Chondrocyte (in vitro differentiated cells): Measurements from ENCODE around the gene TTLL10. TPM values are rescaled to one million over a fixed set of nuclear protein-coding genes. Genes with fewer than 3 reads are reported as not detected.

Experiments
- DNase-seq: peaks from one replicate; pipeline ENCODE4 v3.0.0; 2021; ENCODE audit warnings: mixed read lengths, low spot score
- H3K27ac Mint-ChIP-seq: one replicate; pipeline ENCODE4 v1.8.0; 2021; ENCODE audit warnings: mild to moderate bottlenecking, moderate library complexity, mixed read lengths; ENCODE audit not compliant: unreplicated experiment
- H3K27me3 Mint-ChIP-seq: 2 replicates; pipeline ENCODE4 v1.8.0; 2021; ENCODE audit warnings: low read depth, mixed read lengths
- H3K36me3 Mint-ChIP-seq: 2 replicates; pipeline ENCODE4 v1.8.0; 2021; ENCODE audit warnings: low read depth, mixed read lengths
- H3K4me1 Mint-ChIP-seq: 2 replicates; pipeline ENCODE4 v1.8.0; 2021; ENCODE audit warnings: low read depth, mild to moderate bottlenecking, mixed read lengths
- H3K4me3 Mint-ChIP-seq: one replicate; pipeline ENCODE4 v1.8.0; 2021; ENCODE audit warnings: mild to moderate bottlenecking, moderate library complexity, mixed read lengths; ENCODE audit not compliant: unreplicated experiment
- H3K9me3 Mint-ChIP-seq: 2 replicates; pipeline ENCODE4 v1.8.0; 2021; ENCODE audit warnings: low read depth, mixed read lengths
- total RNA-seq: library from RNA; stranded (reverse); gene quantifications from 3 replicates; pipeline ENCODE4 v1.2.1, GENCODE V29; 2021
- TF ChIP-seq, protein P1 (sequence below): fragments of 200-600 bp; sonication (generic); IDR thresholded peaks from 2 replicates; pipeline ENCODE4 v1.5.0; 2021; ENCODE audit warnings: antibody characterized with exemption, mild to moderate bottlenecking, moderate library complexity

TTLL10 gene
- total RNA-seq, 1 donor from 2014 or later: not detected

DNA sequence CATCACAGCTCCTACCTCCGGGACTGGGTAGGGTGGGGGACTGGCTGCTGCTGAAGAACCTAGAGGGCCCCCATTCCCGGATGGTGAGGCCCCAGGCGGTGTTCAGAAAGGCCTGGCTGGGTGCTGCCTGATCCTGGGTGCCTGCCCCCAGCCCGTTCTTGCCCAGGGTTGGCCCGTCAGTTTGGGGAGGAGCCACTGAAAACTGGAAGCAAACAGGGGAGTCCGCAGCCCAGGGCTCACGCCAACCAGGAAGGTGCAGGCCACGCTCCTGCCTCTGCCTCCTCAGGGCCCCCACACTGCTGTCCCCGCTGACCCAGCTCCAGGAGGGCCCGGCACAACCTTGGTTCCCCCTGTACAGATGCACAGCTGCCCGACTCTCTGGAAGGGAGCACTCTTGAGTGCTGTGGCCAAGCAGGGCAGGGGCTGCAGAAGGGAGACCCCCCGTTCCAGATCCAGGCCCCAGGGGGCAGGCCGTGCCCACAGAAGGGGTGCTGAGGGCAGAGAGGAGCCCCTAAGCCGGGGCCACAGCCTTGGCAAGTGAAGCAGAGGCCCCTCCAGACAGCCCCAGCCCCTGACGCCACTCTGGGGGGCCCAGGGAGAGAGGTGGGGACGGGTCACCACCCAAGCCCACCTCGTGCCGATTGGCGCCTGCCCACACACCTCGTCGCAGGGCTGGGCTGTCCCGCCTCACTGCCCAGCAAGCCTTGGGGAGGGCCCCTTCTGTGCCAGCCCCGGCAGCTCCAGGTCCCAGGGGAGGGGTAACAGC is 67.3 kb downstream of the TTLL10 start:
- H3K4me3 Mint-ChIP-seq: no peak overlapping the region
- DNase-seq: no peak
- TF ChIP-seq, protein P1, sequence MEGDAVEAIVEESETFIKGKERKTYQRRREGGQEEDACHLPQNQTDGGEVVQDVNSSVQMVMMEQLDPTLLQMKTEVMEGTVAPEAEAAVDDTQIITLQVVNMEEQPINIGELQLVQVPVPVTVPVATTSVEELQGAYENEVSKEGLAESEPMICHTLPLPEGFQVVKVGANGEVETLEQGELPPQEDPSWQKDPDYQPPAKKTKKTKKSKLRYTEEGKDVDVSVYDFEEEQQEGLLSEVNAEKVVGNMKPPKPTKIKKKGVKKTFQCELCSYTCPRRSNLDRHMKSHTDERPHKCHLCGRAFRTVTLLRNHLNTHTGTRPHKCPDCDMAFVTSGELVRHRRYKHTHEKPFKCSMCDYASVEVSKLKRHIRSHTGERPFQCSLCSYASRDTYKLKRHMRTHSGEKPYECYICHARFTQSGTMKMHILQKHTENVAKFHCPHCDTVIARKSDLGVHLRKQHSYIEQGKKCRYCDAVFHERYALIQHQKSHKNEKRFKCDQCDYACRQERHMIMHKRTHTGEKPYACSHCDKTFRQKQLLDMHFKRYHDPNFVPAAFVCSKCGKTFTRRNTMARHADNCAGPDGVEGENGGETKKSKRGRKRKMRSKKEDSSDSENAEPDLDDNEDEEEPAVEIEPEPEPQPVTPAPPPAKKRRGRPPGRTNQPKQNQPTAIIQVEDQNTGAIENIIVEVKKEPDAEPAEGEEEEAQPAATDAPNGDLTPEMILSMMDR: no peak
- peaks cover 8% of the 10 kb centered on the region for H3K4me1 Mint-ChIP-seq
- no peaks in the 10 kb centered on the region for H3K27me3 Mint-ChIP-seq
- no peak overlapping the region for H3K27ac Mint-ChIP-seq
- H3K9me3 Mint-ChIP-seq: no peaks in the 10 kb centered on the region
- no peaks in the 10 kb centered on the region for H3K36me3 Mint-ChIP-seq

DNA sequence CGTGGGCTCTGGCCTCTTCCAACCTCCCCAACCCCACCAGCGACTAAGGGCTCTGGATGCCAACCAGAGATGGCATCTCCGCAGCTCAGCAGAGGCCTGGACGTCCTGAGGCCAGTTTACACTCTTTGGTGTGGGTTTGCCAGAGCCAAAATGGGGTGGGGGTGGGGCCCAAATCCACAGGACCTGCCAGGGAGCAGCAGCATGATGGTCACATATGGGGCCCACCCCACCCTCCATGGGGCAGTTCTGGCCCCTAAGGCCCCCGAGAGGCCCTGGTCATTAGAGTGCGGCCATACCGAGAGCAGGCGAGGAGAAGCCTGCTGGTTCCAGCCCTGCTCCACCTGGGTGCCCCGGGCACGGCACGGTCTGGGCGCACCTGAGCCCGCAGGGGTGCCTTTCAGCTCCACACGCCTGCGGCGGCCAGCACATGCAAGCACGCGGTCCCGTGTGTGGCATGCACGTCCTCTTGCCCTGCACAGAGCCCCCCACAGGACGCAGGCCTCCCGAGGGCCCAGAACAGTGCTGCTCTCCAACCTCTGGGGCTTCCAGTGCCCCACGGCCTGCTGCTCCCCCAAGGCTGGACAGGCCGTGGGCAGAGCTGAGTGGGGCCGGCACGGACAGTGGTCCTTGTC is 68.0 kb downstream of the TTLL10 start:
- H3K36me3 Mint-ChIP-seq: no peaks in the 10 kb centered on the region
- H3K27me3 Mint-ChIP-seq: no peaks in the 10 kb centered on the region
- TF ChIP-seq, protein P1: no peak
- H3K4me3 Mint-ChIP-seq: no peak overlapping the region
- no peak for DNase-seq
- H3K9me3 Mint-ChIP-seq: no peaks in the 10 kb centered on the region
- H3K4me1 Mint-ChIP-seq: peaks cover 8% of the 10 kb centered on the region
- H3K27ac Mint-ChIP-seq: no peak overlapping the region

DNA sequence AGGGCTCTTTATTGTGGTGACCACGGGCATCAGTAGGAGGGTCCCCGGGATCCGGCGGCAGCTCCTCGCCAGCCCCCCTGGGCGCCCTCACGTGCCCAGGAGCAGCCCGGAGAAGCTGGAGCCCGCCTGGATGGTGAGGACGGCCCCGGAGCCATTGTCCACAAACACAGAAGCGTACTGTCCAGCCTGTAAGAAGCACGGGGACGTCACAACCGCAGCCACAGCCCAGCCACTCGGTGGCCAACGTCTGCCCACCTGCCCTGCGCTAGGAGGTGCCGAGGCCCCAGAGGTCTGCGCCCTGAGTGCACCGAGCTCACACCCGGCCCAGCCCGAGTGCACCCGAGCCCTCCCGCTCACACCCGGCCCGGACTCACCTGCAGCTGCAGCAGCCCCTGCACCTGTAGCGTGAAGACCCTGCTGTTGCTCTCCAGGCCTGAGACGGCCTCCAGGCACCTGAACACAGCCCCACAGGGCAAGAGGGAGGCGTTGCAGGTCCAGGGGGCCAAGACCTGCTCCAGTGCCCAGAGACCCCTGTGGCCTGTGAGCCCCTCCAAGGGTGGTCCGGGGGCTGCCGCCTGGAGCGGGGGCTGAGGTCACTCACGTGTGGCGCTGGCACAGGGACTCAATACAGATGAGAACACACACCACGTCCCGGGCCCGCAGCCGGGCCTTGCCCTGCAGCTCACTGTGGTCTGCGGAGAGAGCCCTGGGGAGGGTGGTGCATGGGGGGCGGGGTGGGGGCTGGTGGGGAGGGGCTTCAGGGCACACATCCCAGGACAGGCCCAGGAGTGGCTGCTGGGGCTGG is 69.0 kb downstream of the TTLL10 start:
- Mint-ChIP-seq H3K4me1 (peaks cover 4% of the 10 kb centered on the region), H3K9me3 (no peaks in the 10 kb centered on the region), H3K36me3 (no peaks in the 10 kb centered on the region), H3K27me3 (no peaks in the 10 kb centered on the region), H3K27ac (no peak overlapping the region), H3K4me3 (no peak overlapping the region)
- TF ChIP-seq, protein P1: no peak
- DNase-seq: no peak

GRCh38 chr1:1243266-1243660 is 69.6 kb downstream of the TTLL10 start:
- DNase-seq: no peak
- Mint-ChIP-seq H3K4me3 (no peak overlapping the region), H3K4me1 (peaks cover 3% of the 10 kb centered on the region), H3K36me3 (no peaks in the 10 kb centered on the region), H3K27ac (no peak overlapping the region), H3K9me3 (no peaks in the 10 kb centered on the region), H3K27me3 (no peaks in the 10 kb centered on the region)
- TF ChIP-seq, protein P1: no peak

DNA sequence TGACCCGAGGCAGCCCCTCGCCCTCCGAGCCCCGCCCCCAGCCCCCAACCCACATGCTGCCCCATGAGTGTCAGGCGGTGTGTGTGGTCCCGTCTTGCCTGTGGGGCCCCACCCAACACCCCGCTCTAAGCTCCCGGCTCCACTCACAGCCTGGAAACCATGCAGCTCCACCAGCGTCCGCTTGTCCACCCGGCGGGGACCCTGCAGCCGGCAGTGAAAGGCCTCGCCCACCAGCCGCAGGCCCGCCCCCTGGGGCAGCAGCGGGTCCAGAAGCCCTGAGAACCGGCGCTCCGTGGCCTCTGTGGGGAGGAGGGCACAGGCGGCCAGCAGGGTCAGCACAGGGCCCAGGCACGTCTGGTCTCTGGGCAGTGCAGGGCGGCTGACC is 70.1 kb downstream of the TTLL10 start:
- DNase-seq: no peak
- Mint-ChIP-seq H3K4me1 (peaks cover 3% of the 10 kb centered on the region), H3K9me3 (no peaks in the 10 kb centered on the region), H3K36me3 (no peaks in the 10 kb centered on the region), H3K27me3 (no peaks in the 10 kb centered on the region), H3K27ac (no peak overlapping the region), H3K4me3 (no peak overlapping the region)
- TF ChIP-seq, protein P1: no peak
